ENCODE results near the gene VPS39. TPM values are rescaled to one million over a fixed set of nuclear protein-coding genes. Genes with fewer than 3 reads are reported as not detected.

VPS39 gene
- total and polyA plus RNA-seq, 9 of the 15 experiments (the other 6 are each of a cell fraction or from before 2014, with no cell fraction given) = 3.2 to 37.3 (median 21.8) TPM

- TF ChIP-seq ZNF217 (CRISPR knock-in tag; IDR thresholded peaks at IDR 0.05) (no peak), MAFG (tag; conservative IDR thresholded peaks at IDR 0.05) (no peak), ZBTB43 (CRISPR knock-in tag; IDR thresholded peaks at IDR 0.05) (no peak), MCM7 (IDR thresholded peaks at IDR 0.05) (no peak), TAL1 (IDR thresholded peaks at IDR 0.05) (no peak), ZNF639 (CRISPR knock-in tag; conservative IDR thresholded peaks at IDR 0.05 in 1 of 2, IDR thresholded peaks at IDR 0.05 in 1 of 2) (no peak), TFAM (CRISPR knock-in tag; conservative IDR thresholded peaks at IDR 0.05) (no peak), CEBPB (tag; IDR thresholded peaks at IDR 0.05) (0 out of 2 replicates have a peak, but pooled peaks have one; percentile 8)
These were observed 73.4 kb downstream of the VPS39 start (continued) for GRCh38 chr15:42134617-42135245.

All from K562 (cell line).